Effector CD8-positive, alpha-beta T cell (primary cell): ENCODE measurements around the gene ATP6V0D1.

Experiments used
- DNase-seq: peaks from one replicate; lab custom pipeline; 2025; lab: John Stamatoyannopoulos, UW

Gene ATP6V0D1

DNA sequence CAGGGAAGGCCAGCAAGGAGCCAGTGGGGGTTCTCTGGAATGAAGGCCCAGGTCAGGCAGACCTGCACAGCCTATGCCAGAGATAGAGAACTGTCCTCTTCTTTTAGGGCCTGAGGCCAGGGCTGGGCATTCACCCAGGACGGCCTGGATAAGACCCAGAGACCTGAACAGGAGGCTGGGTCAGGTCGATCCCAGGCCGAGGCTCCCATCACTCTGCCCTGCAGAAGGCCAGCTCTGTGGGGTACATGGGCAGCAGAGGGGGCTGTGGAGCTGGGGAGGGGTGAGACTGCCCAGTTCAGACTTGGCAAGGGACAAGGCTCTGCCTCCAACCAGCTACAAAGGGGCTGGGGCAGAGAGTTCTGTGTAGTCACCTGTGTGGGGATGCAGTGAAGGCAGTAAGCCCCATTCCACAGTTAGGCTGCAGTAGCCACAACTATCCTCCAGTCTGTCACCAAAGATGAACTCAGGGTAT is 35.5 kb downstream of the ATP6V0D1 start:
- no peak for DNase-seq

DNA sequence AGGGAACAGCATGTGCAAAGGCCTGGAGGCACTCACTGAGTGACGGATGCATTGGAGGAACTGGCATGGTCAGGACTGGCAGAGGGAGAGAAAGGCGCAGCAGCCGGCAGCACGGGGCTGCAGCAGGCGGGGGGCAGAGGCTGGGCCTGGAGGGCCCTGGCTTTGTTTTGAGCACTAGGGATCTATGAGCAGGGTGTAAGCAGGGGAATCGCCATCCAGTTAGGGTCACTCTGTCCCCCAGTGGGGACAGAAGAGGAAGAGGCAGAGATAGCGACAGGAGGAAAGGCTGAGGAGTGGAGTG is 35.9 kb downstream of the ATP6V0D1 start:
- DNase-seq = no peak

DNA sequence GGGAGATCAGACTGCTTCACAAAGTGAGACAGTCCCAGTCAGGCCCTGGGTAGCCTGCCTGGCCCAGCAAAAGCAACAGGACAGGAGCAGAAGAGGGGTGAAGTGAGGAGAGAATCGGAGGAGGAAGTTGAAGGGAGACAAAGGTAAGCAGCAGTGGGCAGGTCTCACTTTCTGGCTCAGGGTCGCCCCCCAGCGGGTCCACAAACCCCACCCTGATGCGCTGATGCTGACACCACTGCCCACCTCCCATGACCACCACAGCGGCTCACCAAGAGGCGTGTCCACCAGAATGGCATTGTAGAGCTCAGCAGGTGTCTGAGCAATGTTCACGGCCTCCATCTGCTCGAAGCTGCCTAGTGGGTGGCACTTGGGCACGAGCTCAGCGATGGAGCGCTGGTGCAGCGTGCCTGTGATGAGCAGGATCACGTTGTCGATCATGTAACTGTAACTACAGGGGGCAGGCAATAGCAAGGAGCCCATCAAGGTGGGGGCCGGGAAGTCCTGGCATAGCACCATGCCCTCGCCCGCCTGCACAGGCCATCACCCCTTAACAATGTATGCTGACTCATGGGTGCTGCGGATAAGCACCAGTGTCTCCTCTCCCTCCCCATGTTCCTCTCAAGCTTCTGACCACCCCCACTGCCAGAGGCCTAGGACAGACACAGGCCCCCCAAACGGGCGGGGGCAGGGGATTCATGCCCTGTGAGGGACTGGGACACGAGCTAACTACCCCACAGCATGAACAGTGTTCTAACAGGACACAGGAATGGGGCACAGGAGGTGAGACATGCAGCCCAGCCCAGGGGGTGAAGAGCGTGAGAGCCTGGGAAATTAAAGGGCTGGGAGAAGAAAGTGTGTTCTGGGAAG is 36.5 kb downstream of the ATP6V0D1 start:
- no peak for DNase-seq

DNA sequence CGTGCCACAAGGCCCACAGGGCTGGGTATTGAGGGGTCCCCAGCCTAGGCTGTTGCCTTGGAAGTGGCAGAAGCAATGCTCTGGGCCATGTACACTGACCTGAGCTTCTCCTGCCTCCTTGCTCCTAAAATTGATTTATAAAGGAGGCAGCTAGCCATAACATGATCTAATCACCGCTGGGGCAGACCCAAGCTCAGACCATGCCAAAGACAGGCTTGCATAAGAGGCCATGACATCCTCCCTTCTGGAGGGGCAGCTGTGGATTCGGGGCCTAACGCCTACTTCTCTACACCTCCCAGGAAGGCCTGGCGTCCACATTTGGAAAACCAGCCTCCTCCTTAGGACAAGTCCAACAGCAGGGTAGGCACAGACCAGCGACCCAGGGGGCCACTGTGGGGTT is 37.7 kb downstream of the ATP6V0D1 start:
- no peak for DNase-seq

DNA sequence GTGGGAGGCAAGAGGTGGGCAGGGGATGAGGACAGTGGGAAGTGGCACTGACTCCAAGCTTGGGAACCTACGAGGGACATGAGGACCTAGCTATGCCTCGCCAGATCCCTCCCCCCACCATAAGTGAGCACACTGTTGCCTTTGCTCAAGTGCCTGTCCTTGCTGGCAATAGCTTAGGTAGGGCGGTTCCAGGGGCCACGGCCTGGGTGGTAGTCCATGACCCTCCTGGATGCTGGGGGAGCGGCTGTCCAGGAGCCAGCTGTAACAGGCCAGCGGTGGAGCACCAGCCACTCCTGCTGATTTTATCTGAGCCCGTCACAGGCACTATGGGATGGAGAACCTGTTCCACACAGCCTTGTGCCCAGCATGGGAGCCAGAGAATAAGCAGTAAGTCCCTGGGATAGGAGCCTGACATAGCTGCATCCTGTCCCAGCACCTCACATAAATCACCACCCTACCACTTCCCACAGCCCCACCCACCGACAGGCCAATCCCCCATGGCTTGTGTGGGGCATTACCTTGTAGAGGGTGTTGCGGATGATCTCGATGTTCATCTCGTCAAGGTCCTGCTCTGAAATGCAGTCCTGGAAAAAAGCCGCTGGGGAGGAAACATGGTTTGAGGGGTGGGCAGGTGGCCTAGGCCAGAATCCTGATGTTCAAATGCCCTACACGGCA is 38.2 kb downstream of the ATP6V0D1 start:
- DNase-seq = no peak

DNA sequence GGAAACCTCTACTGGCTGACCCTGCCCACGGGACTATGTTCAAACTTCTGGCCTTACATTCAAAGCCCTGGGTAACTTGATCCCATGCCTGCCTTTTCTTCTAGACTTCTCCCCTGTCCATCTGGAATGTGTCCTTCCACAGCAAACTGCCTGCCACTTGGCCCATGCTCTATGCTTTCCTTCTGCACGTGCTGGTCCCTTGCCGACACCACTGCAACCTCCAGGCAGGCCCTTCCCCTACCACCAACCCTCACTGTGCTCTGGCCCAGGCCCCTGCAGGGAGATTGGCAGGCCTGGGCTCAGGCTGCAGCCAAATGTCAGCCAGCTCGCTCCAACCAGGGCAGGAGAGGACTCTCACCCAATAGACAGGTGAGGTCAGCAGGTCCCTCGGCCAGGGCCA is 39.0 kb downstream of the ATP6V0D1 start:
- no peak for DNase-seq

DNA sequence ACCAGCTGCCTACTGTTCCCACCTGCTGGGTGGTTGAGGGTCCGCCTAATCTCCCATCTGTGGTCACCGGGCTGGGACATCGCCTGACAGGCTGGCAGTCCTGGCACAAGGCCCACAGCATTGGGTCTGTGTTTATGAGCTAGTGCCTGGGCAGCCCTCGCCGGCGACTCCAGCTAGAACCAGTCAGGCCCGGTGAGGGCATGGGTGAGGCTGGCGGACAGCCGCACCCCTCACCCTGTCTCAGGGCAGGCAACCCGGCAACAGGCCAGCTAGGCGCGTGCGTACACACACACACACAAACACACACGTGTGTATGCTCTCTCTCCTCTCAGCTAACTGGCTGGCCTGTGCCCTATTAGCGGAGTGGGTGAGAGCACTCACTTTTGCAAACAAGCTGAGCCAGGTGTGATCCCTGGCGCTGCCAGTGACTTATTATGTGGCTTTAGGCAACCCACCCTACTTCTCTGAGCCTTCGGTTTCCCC is 39.6 kb downstream of the ATP6V0D1 start:
- DNase-seq = no peak

DNA sequence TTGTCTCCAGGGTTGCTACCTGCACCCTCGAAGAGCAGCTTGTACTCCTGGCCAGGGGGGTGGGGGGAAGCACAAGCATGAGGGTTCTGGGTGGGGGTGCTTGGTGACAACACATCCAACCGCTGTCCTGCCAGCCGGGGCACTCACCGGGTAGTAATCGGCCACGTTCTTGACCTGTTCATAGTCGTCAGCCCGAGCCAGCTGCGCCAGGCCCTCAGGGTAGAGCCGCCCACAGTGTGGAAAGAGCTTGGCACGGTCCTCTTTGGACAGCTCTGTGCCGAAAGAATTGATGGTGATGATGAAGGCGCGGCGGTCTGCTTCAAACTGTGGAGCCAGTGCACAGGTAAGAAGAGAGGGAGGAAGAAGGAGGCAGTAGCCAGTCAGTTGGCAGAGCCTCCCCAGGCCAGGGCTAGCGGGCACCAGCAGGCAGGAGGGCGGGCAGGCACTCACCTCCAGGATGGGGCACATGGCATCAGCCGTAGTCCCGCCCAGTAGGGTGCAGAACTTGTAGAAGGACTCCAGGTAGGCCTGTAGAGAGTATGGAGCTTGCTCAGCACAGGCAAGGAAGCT is 42.0 kb downstream of the ATP6V0D1 start:
- no peak for DNase-seq

DNA sequence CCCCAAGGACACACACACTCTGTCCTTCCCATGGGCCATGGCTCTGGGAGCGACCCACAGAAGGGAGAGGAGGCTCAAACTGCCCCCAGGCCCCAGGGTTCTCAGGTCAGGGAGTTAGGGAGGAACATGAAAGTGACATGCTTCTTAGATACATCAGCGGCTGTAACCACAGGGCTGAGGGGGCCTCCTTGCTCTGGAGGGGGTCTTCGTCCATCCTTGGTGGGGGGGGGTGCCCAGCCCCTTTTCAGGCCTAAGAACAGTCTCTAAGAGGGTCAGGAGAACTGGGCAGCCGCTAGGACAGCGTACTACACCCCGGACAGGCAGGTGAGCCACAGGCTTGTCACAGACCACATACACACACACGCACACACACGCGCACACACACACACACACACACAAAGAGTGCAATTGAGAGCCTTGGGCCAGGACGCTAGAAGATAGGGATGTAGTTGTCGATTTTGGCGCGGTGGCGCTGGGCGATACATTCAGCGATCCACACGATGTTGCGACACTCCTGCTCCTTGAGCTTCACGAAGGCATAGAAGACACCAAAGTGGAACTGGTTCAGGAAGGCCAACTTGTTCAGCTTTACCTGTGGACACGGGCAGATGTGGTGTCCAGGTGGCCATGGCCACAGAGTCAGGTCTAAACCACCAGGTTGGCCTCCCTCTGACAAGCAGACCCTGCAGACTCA is 42.7 kb downstream of the ATP6V0D1 start:
- DNase-seq = no peak

DNA sequence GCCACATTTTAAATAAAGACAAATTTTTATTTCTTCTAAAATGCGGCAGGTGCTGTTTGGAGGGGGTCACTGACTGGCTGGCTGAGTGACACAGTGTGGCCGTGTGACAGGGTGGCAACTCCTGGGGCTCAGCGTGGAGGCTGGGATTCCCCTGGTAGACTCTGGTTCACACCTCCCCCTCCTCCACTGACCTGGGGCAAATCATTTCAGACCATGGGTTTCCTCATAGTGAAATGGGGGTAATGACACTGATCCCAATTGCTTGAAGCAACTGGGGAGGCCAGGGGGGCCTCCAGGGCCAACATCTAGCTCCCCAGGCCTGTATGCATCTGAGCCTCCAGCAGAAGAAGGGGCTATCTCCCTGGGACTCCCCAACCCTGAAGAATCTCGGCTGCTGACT is 43.4 kb downstream of the ATP6V0D1 start:
- DNase-seq = no peak

DNA sequence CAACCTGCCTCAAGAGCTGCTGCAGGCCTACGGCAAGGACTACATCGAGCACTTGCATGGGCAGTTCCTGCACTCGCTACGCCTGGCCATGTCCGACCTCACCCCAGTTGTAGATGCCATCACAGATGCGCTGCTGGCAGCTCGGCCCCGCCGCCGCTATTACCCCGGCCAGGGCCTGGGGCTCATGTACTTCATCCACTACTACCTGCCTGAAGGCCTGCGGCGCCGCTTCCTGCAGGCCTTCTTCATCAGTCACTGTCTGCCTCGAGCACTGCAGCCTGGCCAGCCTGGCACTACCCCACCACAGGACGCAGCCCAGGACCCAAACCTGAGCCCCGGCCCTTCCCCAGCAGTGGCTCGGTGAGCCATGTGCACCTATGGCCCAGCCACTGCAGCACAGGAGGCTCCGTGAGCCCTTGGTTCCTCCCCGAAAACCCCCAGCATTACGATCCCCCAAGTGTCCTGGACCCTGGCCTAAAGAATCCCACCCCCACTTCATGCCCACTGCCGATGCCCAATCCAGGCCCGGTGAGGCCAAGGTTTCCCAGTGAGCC is 44.2 kb downstream of the ATP6V0D1 start:
- DNase-seq = no peak

DNA sequence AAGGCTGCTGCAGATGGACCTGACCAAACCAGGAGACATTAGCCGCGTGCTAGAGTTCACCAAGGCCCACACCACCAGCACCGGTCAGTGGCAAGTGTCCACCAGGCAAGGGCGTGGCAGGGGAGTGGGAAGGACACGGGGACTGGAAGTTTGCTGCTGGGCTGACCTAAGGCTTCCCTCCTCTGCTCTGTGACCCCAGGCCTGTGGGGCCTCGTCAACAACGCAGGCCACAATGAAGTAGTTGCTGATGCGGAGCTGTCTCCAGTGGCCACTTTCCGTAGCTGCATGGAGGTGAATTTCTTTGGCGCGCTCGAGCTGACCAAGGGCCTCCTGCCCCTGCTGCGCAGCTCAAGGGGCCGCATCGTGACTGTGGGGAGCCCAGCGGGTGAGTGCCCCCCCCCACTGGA is 45.2 kb downstream of the ATP6V0D1 start:
- no peak for DNase-seq

DNA sequence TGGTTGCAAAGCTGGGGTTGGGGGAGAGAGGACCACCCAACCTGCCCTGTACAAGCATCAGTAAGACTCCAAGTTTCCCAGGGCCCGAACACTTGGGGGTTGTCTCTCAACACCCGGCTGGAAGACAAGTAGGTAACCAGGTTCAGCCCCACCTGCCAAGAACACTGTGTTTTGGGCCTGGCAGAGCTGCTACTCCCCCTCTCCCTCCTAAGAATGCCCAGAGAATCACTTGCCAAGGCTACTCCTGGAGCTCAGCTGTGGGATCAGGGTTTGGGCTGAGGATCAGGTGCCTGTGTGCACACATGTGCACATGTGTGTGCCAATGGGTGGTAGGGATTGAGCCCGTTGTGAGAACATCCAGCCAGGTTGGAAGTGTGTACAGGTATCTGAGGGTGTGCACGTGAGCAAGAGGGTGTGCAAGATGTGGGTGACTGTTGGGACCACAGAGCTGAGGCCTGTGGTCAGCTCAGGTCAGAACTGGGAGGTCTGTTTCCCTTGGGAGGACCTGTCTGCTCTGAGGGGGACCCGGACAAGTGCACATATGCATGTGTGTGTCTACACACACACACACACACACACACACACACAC is 47.7 kb downstream of the ATP6V0D1 start:
- no peak for DNase-seq

DNA sequence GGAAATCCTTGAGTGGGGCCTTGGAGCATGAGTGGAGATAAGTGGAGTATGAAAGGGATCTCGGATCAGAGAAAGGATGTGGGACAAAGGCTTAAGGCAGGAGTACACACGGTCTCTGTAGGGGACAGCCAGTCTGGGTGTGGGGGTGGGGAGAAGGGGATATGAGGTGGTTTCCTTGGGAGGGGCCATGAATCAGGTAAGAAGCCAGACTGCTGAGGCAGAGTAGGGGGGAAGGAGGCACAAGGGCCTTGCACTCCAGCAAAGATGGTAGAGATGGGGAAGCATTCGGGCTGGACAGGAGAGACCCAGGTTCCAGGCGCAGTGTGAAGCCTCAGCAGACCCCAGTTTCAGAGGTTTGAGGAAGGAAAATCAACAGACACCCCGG is 48.5 kb downstream of the ATP6V0D1 start:
- no peak for DNase-seq

DNA sequence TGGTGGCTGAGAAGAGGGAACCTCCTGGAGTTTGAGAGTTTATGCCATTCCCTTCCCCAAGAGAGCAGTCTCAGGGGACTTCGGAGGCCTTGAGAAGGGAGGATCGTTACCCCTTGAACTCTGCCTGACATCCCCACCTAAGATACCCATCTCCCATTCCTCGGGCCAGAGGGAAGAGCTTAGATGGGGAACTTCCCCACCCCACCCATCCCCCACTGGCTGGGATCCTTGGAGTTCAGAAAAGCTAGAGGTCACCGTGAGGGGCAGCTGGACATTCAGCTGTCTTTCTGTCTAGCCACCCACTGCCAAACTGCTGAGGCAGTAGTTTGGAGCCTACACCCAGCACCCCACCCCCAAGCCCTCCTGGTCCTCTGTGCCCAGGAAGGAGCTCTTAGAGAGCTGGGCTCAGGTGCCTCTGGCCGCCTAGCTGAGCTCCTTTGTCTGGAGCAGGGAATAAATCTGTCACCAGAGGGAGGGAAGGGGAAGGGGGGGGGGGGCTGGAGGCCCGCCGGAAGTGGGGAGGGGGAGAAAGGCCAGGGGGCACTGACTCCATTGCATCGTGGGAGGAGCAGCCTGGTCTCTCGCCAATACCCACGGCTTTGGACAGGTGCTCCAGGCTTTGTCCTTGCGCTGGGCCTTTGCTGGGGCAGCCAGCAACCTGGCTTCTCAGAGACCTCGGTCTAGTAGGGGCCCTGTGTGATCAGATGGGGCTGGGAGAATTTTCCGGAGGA is 49.0 kb downstream of the ATP6V0D1 start:
- DNase-seq = no peak

DNA sequence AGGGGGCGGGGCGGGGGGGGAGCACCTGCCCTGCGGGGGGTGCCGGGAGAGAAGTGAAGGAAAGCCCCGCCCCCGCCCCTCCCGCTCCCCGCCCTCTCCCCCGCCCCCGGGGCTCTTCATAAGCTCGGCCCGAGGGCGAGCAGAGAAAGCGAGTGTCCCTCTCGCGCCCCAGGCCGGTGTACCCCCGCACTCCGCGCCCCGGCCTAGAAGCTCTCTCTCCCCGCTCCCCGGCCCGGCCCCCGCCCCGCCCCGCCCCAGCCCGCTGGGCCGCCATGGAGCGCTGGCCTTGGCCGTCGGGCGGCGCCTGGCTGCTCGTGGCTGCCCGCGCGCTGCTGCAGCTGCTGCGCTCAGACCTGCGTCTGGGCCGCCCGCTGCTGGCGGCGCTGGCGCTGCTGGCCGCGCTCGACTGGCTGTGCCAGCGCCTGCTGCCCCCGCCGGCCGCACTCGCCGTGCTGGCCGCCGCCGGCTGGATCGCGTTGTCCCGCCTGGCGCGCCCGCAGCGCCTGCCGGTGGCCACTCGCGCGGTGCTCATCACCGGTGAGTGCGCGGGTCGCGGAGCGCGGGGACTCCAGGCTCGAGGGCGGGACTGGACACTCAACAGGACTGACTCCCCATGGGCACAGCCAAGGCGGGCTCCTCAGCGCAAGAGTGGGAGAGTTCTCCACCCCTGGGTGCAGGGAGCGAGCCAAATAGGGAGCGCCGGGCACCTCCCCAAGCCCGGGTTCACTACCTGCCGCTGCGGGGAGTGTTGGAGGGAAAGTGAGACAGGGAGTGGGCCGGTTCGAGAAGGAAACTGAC is 49.8 kb downstream of the ATP6V0D1 start, which contains the start of gene HSD11B2:
TSS of gene HSD11B2 (plus strand) at position 145 of the 798 bp plus-strand sequence. CDS start at position 273, 128 bp downstream.
- DNase-seq = no peak

DNA sequence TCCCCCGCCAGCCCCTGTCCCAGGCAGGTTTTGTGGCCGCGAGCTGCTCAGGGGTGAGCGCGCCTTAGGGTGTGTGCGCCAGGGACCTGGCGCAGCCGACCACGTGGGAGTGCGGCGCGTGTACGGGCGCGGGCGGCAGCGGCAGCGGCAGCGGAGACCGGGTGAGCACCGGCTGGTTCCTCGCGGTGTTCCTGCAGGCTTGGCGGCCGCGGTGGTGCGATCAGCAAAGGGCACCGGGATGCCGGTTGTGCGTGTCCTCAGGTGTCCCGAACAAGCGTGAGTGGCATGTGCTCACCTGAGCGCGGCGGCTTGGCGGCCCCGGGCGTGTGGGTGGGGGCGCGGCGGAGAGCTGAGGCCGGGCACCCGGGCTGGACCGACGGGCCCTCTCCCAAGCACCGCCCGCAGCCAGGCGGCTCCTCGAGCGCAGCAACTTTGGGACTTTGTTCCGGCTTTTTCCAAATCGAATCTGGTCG is 50.4 kb downstream of the ATP6V0D1 start:
- DNase-seq = no peak

DNA sequence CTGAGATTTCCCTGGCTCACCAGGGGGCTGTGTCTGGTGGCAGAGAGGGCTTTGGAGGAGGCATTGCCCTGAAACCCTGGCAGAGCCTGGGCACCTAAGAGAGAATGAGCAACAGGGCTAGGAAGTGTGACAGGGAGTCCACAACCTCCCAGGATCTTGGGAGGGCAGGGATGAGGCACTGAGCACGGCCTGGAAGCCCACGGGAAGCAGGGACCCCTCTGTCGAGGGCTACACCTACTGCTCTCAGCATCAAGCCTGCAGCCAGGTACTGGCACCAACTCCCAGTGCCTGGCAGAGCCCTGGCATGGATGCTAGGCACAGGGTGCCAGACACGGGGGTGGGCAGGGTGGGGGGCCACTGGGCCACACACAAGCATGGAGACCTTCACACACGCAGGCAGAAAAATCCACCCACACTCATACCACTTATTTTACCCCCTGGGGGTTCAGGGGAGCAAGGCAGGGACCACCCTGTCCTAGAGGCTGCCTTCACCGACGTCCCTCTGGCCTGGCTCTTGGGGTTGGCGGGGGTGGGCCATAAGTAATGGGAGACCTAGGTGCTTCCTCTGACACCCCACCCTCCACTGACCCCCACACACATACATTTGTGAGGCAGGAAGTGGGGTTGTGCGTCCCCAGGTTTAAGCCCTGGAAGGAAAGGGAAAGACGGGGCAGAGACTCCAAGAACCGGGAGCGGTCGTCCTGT is 51.0 kb downstream of the ATP6V0D1 start:
- no peak for DNase-seq
